Esophagus muscularis mucosa (tissue), 4 donors: ENCODE data around the gene SLC2A5.
"Not testable (repeated sequence)": the region's sequence is repeated elsewhere in the genome, so short reads cannot be mapped to it uniquely, and the experiment has no call there.

ENCODE experiments used
- EP300 ChIP-seq: sonication (generic); formaldehyde crosslinking; IDR thresholded peaks from one replicate; pipeline ENCODE4 v1.6.1; 2017; ENCODE audit warnings: antibody characterized with exemption
- POLR2A ChIP-seq: fragments of 450-650 bp; IDR thresholded peaks from one replicate; pipeline ENCODE4 v1.6.1; 2017; ENCODE audit warnings: antibody characterized with exemption, moderate library complexity, mild to moderate bottlenecking, low read depth
- POLR2AphosphoS5 ChIP-seq, 2 donors: sonication (generic); formaldehyde crosslinking; IDR thresholded peaks; one replicate each; pipeline ENCODE4 v1.6.1; 2017; ENCODE audit warnings: antibody characterized with exemption in 2 of 2
- TF ChIP-seq, protein P1 (sequence below), 3 experiments: fragments of 200-600 bp in 2 of 3; fragments of 450-650 bp in 1 of 3; sonication (generic) in 2 of 3; IDR thresholded peaks; one replicate each; pipeline ENCODE4 v1.5.1; 2017 to 2019; ENCODE audit warnings: antibody characterized with exemption in 3 of 3, mild to moderate bottlenecking in 2 of 3, moderate library complexity in 1 of 3

DNA sequence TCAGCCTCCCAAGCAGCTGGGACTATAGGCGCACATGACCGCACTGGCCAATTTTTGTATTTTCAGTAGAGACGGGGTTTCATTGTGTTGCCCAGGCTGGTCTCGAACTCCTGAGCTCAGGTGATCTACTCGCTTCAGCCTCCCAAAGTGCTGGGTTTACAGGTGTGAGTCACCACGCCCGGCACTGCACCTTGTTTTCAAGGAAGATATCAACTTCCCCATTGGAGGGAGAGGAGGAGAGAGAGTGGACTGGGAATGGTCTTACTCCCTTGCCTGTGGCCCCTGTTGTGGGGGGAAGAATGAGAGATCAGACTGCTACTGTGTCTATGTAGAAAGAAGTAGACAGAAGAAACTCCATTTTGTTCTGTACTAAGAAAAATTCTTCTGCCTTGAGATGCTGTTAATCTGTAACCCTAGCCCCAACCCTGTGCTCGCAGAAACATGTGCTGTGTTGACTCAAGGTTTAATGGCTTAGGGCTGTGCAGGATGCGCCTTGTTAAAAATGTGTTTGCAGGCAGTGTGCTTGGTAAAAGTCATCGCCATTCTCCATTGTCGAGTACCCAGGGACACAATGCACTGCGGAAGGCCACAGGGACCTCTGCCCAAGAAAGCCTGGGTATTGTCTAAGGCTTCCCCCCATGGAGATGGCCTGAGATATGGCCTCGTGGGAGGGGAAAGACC is 67.8 kb downstream of the SLC2A5 start:
- TF ChIP-seq, protein P1, sequence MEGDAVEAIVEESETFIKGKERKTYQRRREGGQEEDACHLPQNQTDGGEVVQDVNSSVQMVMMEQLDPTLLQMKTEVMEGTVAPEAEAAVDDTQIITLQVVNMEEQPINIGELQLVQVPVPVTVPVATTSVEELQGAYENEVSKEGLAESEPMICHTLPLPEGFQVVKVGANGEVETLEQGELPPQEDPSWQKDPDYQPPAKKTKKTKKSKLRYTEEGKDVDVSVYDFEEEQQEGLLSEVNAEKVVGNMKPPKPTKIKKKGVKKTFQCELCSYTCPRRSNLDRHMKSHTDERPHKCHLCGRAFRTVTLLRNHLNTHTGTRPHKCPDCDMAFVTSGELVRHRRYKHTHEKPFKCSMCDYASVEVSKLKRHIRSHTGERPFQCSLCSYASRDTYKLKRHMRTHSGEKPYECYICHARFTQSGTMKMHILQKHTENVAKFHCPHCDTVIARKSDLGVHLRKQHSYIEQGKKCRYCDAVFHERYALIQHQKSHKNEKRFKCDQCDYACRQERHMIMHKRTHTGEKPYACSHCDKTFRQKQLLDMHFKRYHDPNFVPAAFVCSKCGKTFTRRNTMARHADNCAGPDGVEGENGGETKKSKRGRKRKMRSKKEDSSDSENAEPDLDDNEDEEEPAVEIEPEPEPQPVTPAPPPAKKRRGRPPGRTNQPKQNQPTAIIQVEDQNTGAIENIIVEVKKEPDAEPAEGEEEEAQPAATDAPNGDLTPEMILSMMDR (IDR thresholded peaks at IDR 0.05), result not testable (repeated sequence)
- TF ChIP-seq EP300; POLR2A; POLR2AphosphoS5 (IDR thresholded peaks at IDR 0.05): not testable (repeated sequence)
